Prostate gland (tissue), 2 donors: Measurements from ENCODE around the gene C1orf174.

Experiments
- POLR2A ChIP-seq: fragments of 450-650 bp; IDR thresholded peaks from one replicate; pipeline ENCODE4 v1.6.1; 2016; ENCODE audit warnings: antibody characterized with exemption, mild to moderate bottlenecking
- TF ChIP-seq, protein P1 (sequence below), 4 experiments: fragments of 200-600 bp in 2 of 4; fragments of 450-650 bp in 2 of 4; sonication (generic) in 2 of 4; IDR thresholded peaks; 1 replicate in 3 of 4; 2 replicates in 1 of 4; pipeline ENCODE4 v1.5.1; 2016 to 2019; ENCODE audit warnings: antibody characterized with exemption in 4 of 4, mild to moderate bottlenecking in 2 of 4, moderate library complexity in 2 of 4

DNA sequence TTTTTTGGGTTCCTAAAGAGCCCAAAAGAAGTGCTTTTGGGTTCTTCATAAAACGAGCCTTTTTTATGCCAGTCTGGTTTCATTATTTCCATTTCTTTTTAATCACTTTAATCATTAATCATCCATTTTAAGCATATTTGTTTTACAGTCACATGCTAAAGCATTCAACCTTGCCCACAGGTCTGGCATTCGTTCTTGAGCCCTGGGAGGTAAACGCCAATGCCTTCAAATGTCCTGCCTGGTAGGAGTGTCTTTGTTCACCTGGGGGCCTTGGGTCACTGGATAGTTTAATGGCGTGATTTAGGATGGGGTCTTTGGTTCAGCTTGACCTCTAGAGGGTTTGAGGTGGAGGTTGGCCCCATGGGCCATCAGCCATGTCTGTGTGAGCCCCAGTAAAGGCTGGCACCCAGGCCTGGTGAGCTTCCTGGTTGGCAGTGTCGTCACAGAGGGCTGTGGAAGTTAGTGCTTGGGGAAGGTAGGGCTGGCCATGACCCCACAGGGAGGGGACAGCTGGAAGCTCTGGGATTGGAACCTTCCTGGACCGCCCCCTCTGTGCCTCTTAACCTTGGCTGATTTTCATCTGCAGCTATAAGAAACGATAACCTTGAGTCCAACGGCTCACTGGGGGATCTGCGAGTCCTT is 20.2 kb downstream of the C1orf174 start:
- TF ChIP-seq, protein P1, sequence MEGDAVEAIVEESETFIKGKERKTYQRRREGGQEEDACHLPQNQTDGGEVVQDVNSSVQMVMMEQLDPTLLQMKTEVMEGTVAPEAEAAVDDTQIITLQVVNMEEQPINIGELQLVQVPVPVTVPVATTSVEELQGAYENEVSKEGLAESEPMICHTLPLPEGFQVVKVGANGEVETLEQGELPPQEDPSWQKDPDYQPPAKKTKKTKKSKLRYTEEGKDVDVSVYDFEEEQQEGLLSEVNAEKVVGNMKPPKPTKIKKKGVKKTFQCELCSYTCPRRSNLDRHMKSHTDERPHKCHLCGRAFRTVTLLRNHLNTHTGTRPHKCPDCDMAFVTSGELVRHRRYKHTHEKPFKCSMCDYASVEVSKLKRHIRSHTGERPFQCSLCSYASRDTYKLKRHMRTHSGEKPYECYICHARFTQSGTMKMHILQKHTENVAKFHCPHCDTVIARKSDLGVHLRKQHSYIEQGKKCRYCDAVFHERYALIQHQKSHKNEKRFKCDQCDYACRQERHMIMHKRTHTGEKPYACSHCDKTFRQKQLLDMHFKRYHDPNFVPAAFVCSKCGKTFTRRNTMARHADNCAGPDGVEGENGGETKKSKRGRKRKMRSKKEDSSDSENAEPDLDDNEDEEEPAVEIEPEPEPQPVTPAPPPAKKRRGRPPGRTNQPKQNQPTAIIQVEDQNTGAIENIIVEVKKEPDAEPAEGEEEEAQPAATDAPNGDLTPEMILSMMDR (IDR thresholded peaks at IDR 0.05) = no peak
- no peak for TF ChIP-seq POLR2A
